HepG2 (cell line): ENCODE data around the gene TNFSF9. TPM values are rescaled to one million over a fixed set of nuclear protein-coding genes. Genes with fewer than 3 reads are reported as not detected.
"Not testable (repeated sequence)": the region's sequence is repeated elsewhere in the genome, so short reads cannot be mapped to it uniquely, and the experiment has no call there.

Experiments
- ATAC-seq: fragments of 200-7000 bp; cut with Tn5 transposase; 3 replicates; pipeline ENCODE4 v1.9.1; 2020; ENCODE audit warnings: mild to moderate bottlenecking, moderate library complexity
- BruUV-seq: library from RNA; stranded (reverse); fragments of 400-500 nt; replicated peaks from 2 replicates; lab custom pipeline; 2021; lab: Mats Ljungman, UMichigan
- CTCF ChIA-PET: fragments of 300-600 bp; formaldehyde crosslinking; extraction: SDS; loops from one replicate; lab custom pipeline; 2021; ENCODE audit warnings: low total read pairs, inconsistent platforms, low intra/inter-chr PET ratio; lab: Yijun Ruan, JAX
- POLR2A ChIA-PET: fragments of 350-600 bp; sonication (Branson Sonifier 250); formaldehyde crosslinking; loops from one replicate; lab custom pipeline; 2020; ENCODE audit warnings: antibody characterized with exemption, inconsistent platforms; lab: Yijun Ruan, JAX
- DNase-seq: peaks from one replicate; pipeline ENCODE4 v3.0.0-alpha.2; 2015; ENCODE audit warnings: low spot score
- FAIRE-seq: peaks from 3 replicates; lab custom pipeline; 2011; peaks lifted over from hg19 to GRCh38; lab: Jason Lieb, UNC
- H2AFZ ChIP-seq: one replicate; pipeline ENCODE4 v1.6.1; 2011; ENCODE audit warnings: low read length, inconsistent platforms
- H3K27ac ChIP-seq: fragments of 300-600 bp; 3 replicates; pipeline ENCODE4 v1.8.0; 2011; ENCODE audit warnings: mixed run types, mild to moderate bottlenecking, mixed read lengths, low read length, inconsistent platforms; ENCODE audit not compliant: insufficient read depth; ENCODE audit errors: extremely low read length
- H3K27me3 ChIP-seq, 2 experiments: fragments of 200-600 bp in 1 of 2; 2 replicates in 1 of 2; 3 replicates in 1 of 2; pipeline versions ENCODE4 v1.6.0 to v1.8.0; 2011; ENCODE audit warnings: low read length in 2 of 2, mild to moderate bottlenecking in 2 of 2, moderate library complexity in 2 of 2, inconsistent platforms in 1 of 2; ENCODE audit not compliant: insufficient read depth in 2 of 2, control insufficient read depth in 1 of 2
- H3K36me3 ChIP-seq, 2 experiments: fragments of 200-600 bp in 1 of 2; replicated peaks in 1 of 2; 2 replicates in 1 of 2; 3 replicates in 1 of 2; pipeline versions ENCODE4 v1.5.1 to v1.8.0; 2011; ENCODE audit warnings: low read length in 2 of 2, inconsistent platforms in 1 of 2; ENCODE audit not compliant: insufficient read depth in 2 of 2, control insufficient read depth in 1 of 2
- H3K4me1 ChIP-seq: 2 replicates; pipeline ENCODE4 v1.5.1; 2012; ENCODE audit warnings: low read length, inconsistent platforms; ENCODE audit not compliant: insufficient read depth
- H3K4me2 ChIP-seq: 2 replicates; pipeline ENCODE4 v1.6.0; 2011; ENCODE audit warnings: low read depth, low read length, inconsistent platforms
- H3K4me3 ChIP-seq, 3 experiments: fragments of 200-600 bp in 1 of 3; sonication (generic), shearing (Covaris generic) in 1 of 3; replicated peaks in 1 of 3; 2 replicates each; pipeline ENCODE4 v1.5.1; 2011 to 2016; ENCODE audit warnings: low read length in 3 of 3, inconsistent platforms in 2 of 3, low read depth in 2 of 3, mild to moderate bottlenecking in 2 of 3, control low read depth in 1 of 3, mixed read lengths in 1 of 3; ENCODE audit not compliant: insufficient read depth in 1 of 3
- H3K79me2 ChIP-seq: one replicate; pipeline ENCODE4 v1.6.1; 2011; ENCODE audit warnings: low read length, inconsistent platforms; ENCODE audit not compliant: insufficient read depth
- H3K9ac ChIP-seq: 2 replicates; pipeline ENCODE4 v1.6.0; 2011; ENCODE audit warnings: mild to moderate bottlenecking, low read depth, low read length, inconsistent platforms; ENCODE audit not compliant: insufficient read depth
- H3K9me3 ChIP-seq: 2 replicates; pipeline ENCODE4 v1.5.1; 2012; ENCODE audit warnings: mild to moderate bottlenecking, low read length
- H4K20me1 ChIP-seq: 2 replicates; pipeline ENCODE4 v1.6.0; 2011; ENCODE audit warnings: inconsistent platforms, mild to moderate bottlenecking, low read length, moderate library complexity; ENCODE audit not compliant: insufficient read depth
- FOSL2 ChIP-seq: sonication (generic); formaldehyde crosslinking; IDR thresholded peaks from 2 replicates; pipeline ENCODE4 v1.4.0; 2020; ENCODE audit warnings: missing genetic modification reagents
- SMC3 ChIP-seq: IDR thresholded peaks from 2 replicates; pipeline ENCODE4 v1.6.1; 2011; ENCODE audit warnings: low read length, improper control_type of control experiment
- ZNF629 ChIP-seq: sonication (generic); formaldehyde crosslinking; conservative IDR thresholded peaks from 2 replicates; pipeline ENCODE4 v1.5.0; 2020; ENCODE audit warnings: missing genetic modification reagents
- WGBS: methylation state at CpG from one replicate; pipeline ENCODE4 v1.1.6; 2017; ENCODE audit warnings: low lambda C conversion rate; 5-methylcytosine and 5-hydroxymethylcytosine counted together
- in situ Hi-C: cut with HindIII; loops from 2 replicates; pipeline ENCODE4 v1.10.0; 2017; ENCODE audit warnings: low pct_unique_long_range_greater_than_20kb; ENCODE audit not compliant: extremely low pct_ligation_motif_present
- intact Hi-C: fragments of 100-400 bp; cut with micrococcal nuclease; formaldehyde crosslinking; loops from one replicate; pipeline ENCODE4 v1.10.0; 2022; ENCODE audit not compliant: unreplicated experiment
- polyA plus RNA-seq, 8 experiments: library from polyadenylated mRNA; depleted of rRNA in 3 of 8; stranded (reverse) in 7 of 8; unstranded in 1 of 8; fragments of >200 nt; fragmentation: Illumina TruSeq in 4 of 8; extraction: Trizol in 4 of 8; gene quantifications; 2 replicates each; pipeline versions ENCODE4 v1.2.1 to v1.2.3, GENCODE V29; 2011 to 2016; ENCODE audit warnings: low read depth in 4 of 8, missing spikeins in 1 of 8, mixed read lengths in 1 of 8; ENCODE audit not compliant: insufficient read depth in 1 of 8
- small RNA-seq, 3 experiments: library from RNA; depleted of rRNA; stranded (forward); fragments of <200 nt; gene quantifications; one replicate each; pipeline ENCODE3, GENCODE V24; 2012; ENCODE audit warnings: low read depth in 2 of 3, low replicate concordance in 1 of 3; ENCODE audit not compliant: insufficient read length in 3 of 3, insufficient read depth in 2 of 3
- total RNA-seq, 5 experiments: library from RNA; depleted of rRNA; stranded (reverse); fragments of >200 nt; fragmentation: Illumina TruSeq; extraction: Trizol; gene quantifications; 2 replicates each; pipeline ENCODE4 v1.2.3, GENCODE V29; 2016; ENCODE audit warnings: low read depth in 1 of 5

The TNFSF9 gene
- total and polyA plus RNA-seq, 2 of the 13 experiments (the other 11 are each of a cell fraction or from before 2014, with no cell fraction given) = 1.0 to 1.8 TPM

DNA sequence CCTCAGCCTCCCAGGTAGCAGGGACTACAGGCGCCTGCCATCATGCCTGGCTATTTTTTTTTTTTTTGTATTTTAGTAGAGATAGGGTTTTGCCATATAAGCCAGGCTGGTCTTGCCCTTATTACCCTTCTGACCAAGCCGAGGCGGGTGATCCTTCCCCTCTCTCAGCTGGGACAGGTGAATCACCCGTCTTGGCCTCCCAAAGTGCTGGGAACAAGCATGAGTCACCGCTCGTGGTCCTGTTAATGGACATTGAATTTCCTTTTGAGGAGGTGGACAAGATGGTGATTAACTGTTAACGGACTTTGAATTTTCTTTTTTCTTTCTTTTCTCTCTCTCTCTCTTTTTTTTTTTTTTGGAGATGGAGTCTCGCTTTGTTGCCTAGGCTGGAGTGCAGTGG lies 49.5 kb downstream of the TNFSF9 start:
- Histone ChIP-seq H3K4me2 (no peak overlapping the region), H3K27ac (no peak overlapping the region), H3K36me3 (no peaks in the 10 kb centered on the region), H3K4me3 (no peak overlapping the region), H4K20me1 (no peaks in the 10 kb centered on the region), H3K9ac (no peak overlapping the region), H3K79me2 (no peaks in the 10 kb centered on the region), H3K27me3 (peaks cover 0 to 11% of the 10 kb centered on the region in 2 experiments; a peak in 1 of 5 replicates), H3K9me3 (no peaks in the 10 kb centered on the region), H3K4me1 (peaks cover 10% of the 10 kb centered on the region; the same call in 1 of the 2 replicates), H2AFZ (no peak overlapping the region)
- ChIA-PET POLR2A (no interaction called here), CTCF (no interaction called here)
- no peak for FAIRE-seq
- BruUV-seq = no TSS peak
- WGBS = 27% methylated on average over 8 of the region's 8 CpGs
- TF ChIP-seq FOSL2 (CRISPR knock-in tag) (0 out of 2 replicates have a peak, but pooled peaks have one; percentile 13), SMC3 (no peak)
- in situ Hi-C loops (no loop called here), intact Hi-C loops (no loop called here)
- no peak for ATAC-seq
- no peak for DNase-seq

DNA sequence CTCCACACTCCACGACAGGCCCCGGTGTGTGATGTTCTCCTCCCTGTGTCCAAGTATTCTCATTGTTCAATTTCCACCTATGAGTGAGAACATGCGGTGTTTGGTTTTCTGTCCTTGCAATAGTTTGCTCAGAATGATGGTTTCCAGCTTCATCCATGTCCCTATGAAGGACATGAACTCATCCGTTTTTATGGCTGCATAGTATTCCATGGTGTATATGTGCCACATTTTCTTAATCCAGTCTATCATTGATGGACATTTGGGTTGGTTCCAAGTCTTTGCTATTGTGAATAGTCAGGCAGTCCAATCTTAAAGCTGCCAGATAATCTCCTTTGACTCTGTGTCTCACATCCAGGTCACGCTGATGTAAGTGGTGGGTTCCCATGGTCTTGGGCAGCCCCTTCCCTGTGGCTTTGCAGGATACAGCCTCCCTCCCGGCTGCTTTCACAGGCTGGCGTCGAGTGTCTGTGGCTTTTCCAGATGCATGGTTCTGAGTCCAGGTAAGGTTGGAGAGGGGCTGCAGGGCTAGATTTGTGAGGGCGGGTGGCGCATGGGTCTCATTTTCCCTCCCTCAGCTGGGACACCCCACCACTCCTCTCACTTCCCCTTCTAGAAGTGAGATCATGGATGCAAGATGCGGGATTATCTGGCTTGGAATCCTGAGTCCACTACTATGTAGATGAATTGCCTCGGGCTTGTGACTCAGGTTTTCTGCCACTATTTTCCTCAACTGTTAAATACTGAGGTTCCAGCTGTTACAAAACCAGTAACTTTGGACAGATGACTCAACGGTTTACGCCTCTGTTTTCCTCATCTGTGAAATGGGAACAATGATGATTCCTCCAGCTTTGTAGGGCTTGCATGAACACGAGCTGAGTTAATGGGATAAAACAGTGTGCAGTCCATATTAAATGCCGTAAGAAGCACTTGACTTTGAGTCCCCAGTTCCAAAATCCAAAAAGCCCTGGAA lies 52.0 kb downstream of the TNFSF9 start:
- intact Hi-C loops, CTCF ChIA-PET, H3K4me2 ChIP-seq, H4K20me1 ChIP-seq, BruUV-seq, H2AFZ ChIP-seq, H3K9ac ChIP-seq, DNase-seq, H3K9me3 ChIP-seq, in situ Hi-C loops, ATAC-seq, H3K4me1 ChIP-seq, H3K27ac ChIP-seq, FAIRE-seq, H3K79me2 ChIP-seq, H3K36me3 ChIP-seq, H3K4me3 ChIP-seq, POLR2A ChIA-PET: not testable (repeated sequence)
- WGBS = 16% methylated on average over 14 of the region's 16 CpGs
- peaks cover 3 to 25% of the 10 kb centered on the region in 2 experiments; a peak in 3 of 5 replicates for H3K27me3 ChIP-seq
- TF ChIP-seq ZNF629 (CRISPR knock-in tag) = peak; percentile 75

Small RNAs within 50 kb of the gene (small RNA-seq; reads per million reads assigned to genes)
- gene AC010503.2 (0 reads per million in 3 experiments), gene RF00019 (0 reads per million in 3 experiments)

Other genes starting within 250 kb of the TNFSF9 start
- gene ACER1, start 197.4 kb upstream of the TNFSF9 start, total RNA-seq (2016; rRNA removed; fragmentation: Illumina TruSeq; extraction: Trizol) = not detected in 2 replicates
- gene ACER1, start 197.4 kb upstream of the TNFSF9 start, polyA plus RNA-seq (2011; rRNA removed) = not detected in 2 replicates
- gene CLPP, start 169.5 kb upstream of the TNFSF9 start, total RNA-seq (2016; rRNA removed; fragmentation: Illumina TruSeq; extraction: Trizol) = 45.3 and 46.6 TPM in 2 replicates
- 68.4 and 72.3 TPM in 2 replicates for gene CLPP, start 169.5 kb upstream of the TNFSF9 start, polyA plus RNA-seq (2011; rRNA removed)
- 45.9 and 48.3 TPM in 2 replicates for gene ALKBH7, start 158.2 kb upstream of the TNFSF9 start, total RNA-seq (2016; rRNA removed; fragmentation: Illumina TruSeq; extraction: Trizol)
- gene ALKBH7, start 158.2 kb upstream of the TNFSF9 start, polyA plus RNA-seq (2011; rRNA removed) = 29.6 and 36.8 TPM in 2 replicates
- 0.95 and 1.1 TPM in 2 replicates for gene PSPN, start 155.1 kb upstream of the TNFSF9 start, total RNA-seq (2016; rRNA removed; fragmentation: Illumina TruSeq; extraction: Trizol)
- gene PSPN, start 155.1 kb upstream of the TNFSF9 start, polyA plus RNA-seq (2011; rRNA removed) = 0.69 and 0.98 TPM in 2 replicates
- 30.7 and 34.1 TPM in 2 replicates for gene GTF2F1, start 137.9 kb upstream of the TNFSF9 start, total RNA-seq (2016; rRNA removed; fragmentation: Illumina TruSeq; extraction: Trizol)
- 26.0 and 27.8 TPM in 2 replicates for gene GTF2F1, start 137.9 kb upstream of the TNFSF9 start, polyA plus RNA-seq (2011; rRNA removed)
- 129 and 160 TPM in 2 replicates for gene KHSRP, start 106.2 kb upstream of the TNFSF9 start, total RNA-seq (2016; rRNA removed; fragmentation: Illumina TruSeq; extraction: Trizol)
- 72.1 and 80.8 TPM in 2 replicates for gene KHSRP, start 106.2 kb upstream of the TNFSF9 start, polyA plus RNA-seq (2011; rRNA removed)
- 0.32 and 0.33 TPM in 2 replicates for gene SLC25A41, start 97.3 kb upstream of the TNFSF9 start, total RNA-seq (2016; rRNA removed; fragmentation: Illumina TruSeq; extraction: Trizol)
- gene SLC25A41, start 97.3 kb upstream of the TNFSF9 start, polyA plus RNA-seq (2011; rRNA removed) = 0.95 and 1.9 TPM in 2 replicates
- gene SLC25A23, start 71.2 kb upstream of the TNFSF9 start, total RNA-seq (2016; rRNA removed; fragmentation: Illumina TruSeq; extraction: Trizol) = 15.2 and 16.5 TPM in 2 replicates
- 12.4 and 13.2 TPM in 2 replicates for gene SLC25A23, start 71.2 kb upstream of the TNFSF9 start, polyA plus RNA-seq (2011; rRNA removed)
- 21.9 and 25.6 TPM in 2 replicates for gene CRB3, start 66.8 kb upstream of the TNFSF9 start, total RNA-seq (2016; rRNA removed; fragmentation: Illumina TruSeq; extraction: Trizol)
- gene CRB3, start 66.8 kb upstream of the TNFSF9 start, polyA plus RNA-seq (2011; rRNA removed) = 10.6 and 12.5 TPM in 2 replicates
- gene DENND1C, start 49.2 kb upstream of the TNFSF9 start, total RNA-seq (2016; rRNA removed; fragmentation: Illumina TruSeq; extraction: Trizol) = 0.04 TPM in 1 of 2 replicates, not detected in the other
- 0.73 and 0.90 TPM in 2 replicates for gene DENND1C, start 49.2 kb upstream of the TNFSF9 start, polyA plus RNA-seq (2011; rRNA removed)
- not detected in 2 replicates for gene TUBB4A, start 28.7 kb upstream of the TNFSF9 start, total RNA-seq (2016; rRNA removed; fragmentation: Illumina TruSeq; extraction: Trizol)
- gene TUBB4A, start 28.7 kb upstream of the TNFSF9 start, polyA plus RNA-seq (2011; rRNA removed) = 0.21 TPM in 1 of 2 replicates, not detected in the other
- gene CD70, start 60.1 kb downstream of the TNFSF9 start, total RNA-seq (2016; rRNA removed; fragmentation: Illumina TruSeq; extraction: Trizol) = not detected in 2 replicates
- gene CD70, start 60.1 kb downstream of the TNFSF9 start, polyA plus RNA-seq (2011; rRNA removed) = 0.13 and 0.51 TPM in 2 replicates
- gene TNFSF14, start 139.1 kb downstream of the TNFSF9 start, total RNA-seq (2016; rRNA removed; fragmentation: Illumina TruSeq; extraction: Trizol) = 0.17 and 0.49 TPM in 2 replicates
- gene TNFSF14, start 139.1 kb downstream of the TNFSF9 start, polyA plus RNA-seq (2011; rRNA removed) = 9.1 and 10.0 TPM in 2 replicates
- 700 and 1,455 TPM in 2 replicates for gene C3, start 189.6 kb downstream of the TNFSF9 start, total RNA-seq (2016; rRNA removed; fragmentation: Illumina TruSeq; extraction: Trizol)
- 6,272 and 9,798 TPM in 2 replicates for gene C3, start 189.6 kb downstream of the TNFSF9 start, polyA plus RNA-seq (2011; rRNA removed)
- gene GPR108, start 206.6 kb downstream of the TNFSF9 start, total RNA-seq (2016; rRNA removed; fragmentation: Illumina TruSeq; extraction: Trizol) = 24.1 and 36.4 TPM in 2 replicates
- gene GPR108, start 206.6 kb downstream of the TNFSF9 start, polyA plus RNA-seq (2011; rRNA removed) = 63.0 and 69.7 TPM in 2 replicates
- gene TRIP10, start 208.7 kb downstream of the TNFSF9 start, total RNA-seq (2016; rRNA removed; fragmentation: Illumina TruSeq; extraction: Trizol) = 24.1 and 32.5 TPM in 2 replicates
- 33.2 and 39.4 TPM in 2 replicates for gene TRIP10, start 208.7 kb downstream of the TNFSF9 start, polyA plus RNA-seq (2011; rRNA removed)
- gene SH2D3A, start 236.4 kb downstream of the TNFSF9 start, total RNA-seq (2016; rRNA removed; fragmentation: Illumina TruSeq; extraction: Trizol) = 0.60 and 1.0 TPM in 2 replicates
- gene SH2D3A, start 236.4 kb downstream of the TNFSF9 start, polyA plus RNA-seq (2011; rRNA removed) = 1.8 and 2.2 TPM in 2 replicates
- not detected in 2 replicates for gene VAV1, start 241.7 kb downstream of the TNFSF9 start, total RNA-seq (2016; rRNA removed; fragmentation: Illumina TruSeq; extraction: Trizol)
- gene VAV1, start 241.7 kb downstream of the TNFSF9 start, polyA plus RNA-seq (2011; rRNA removed) = not detected in 2 replicates